A549 treated with AZD9567 at 1 μM for 4 hours (cell line): ENCODE measurements around the gene BNIP3. TPM values are rescaled to one million over a fixed set of nuclear protein-coding genes. Genes with fewer than 3 reads are reported as not detected.

Experiments used
- total RNA-seq: library from RNA; stranded (reverse); fragments of 200-300 nt; extraction: Qiagen RNA extraction; gene quantifications from 5 replicates; pipeline ENCODE4 v1.2.3, GENCODE V29; 2022; ENCODE audit not compliant: insufficient read depth

The BNIP3 gene
- 29.1 to 45.9 TPM (median 45.2 TPM) in 5 replicates for total RNA-seq

GRCh38 chr10:131981429-131982184, at the start of gene BNIP3:
Gene BNIP3, minus strand, starts transcription at chr10:131981923. Its CDS starts 117 bp downstream, at chr10:131981806.

Other genes with a start within 250 kb of the BNIP3 start
- gene PPP2R2D, start 80.9 kb downstream of the BNIP3 start, total RNA-seq: 14.9 to 28.8 TPM (median 27.5 TPM) in 5 replicates
- 0.66 to 1.1 TPM (median 1.1 TPM) in 5 replicates for gene JAKMIP3, start 84.0 kb upstream of the BNIP3 start, total RNA-seq
- 16.6 to 22.8 TPM (median 21.1 TPM) in 5 replicates for gene DPYSL4, start 205.0 kb upstream of the BNIP3 start, total RNA-seq